Inflammatory macrophage (primary cell): ENCODE results near the gene HSD17B12.
"Not testable (repeated sequence)": the region's sequence is repeated elsewhere in the genome, so short reads cannot be mapped to it uniquely, and the experiment has no call there.

Source experiments
- DNase-seq, 2 donors: peaks; one replicate each; pipeline ENCODE4 v3.0.0-alpha.2; 2020 to 2022
- total RNA-seq, 18 experiments: gene quantifications; one replicate each; lab custom pipeline; 2026; ENCODE audit warnings: mixed read lengths in 6 of 18, inconsistent platforms in 2 of 18; lab: John Stamatoyannopoulos, UW

The HSD17B12 gene
- 96.2 to 340 (median 157) reads per million in 18 experiments for total RNA-seq

- peak; percentile 99 for DNase-seq
Measured at GRCh38 chr11:43680521-43681400, at the start of gene HSD17B12. Gene HSD17B12 (plus strand): TSS chr11:43680738. CDS start chr11:43680828, 90 bp downstream.

- no peak for DNase-seq
Measured at GRCh38 chr11:43631732-43632131, 48.8 kb upstream of the HSD17B12 start.

- no peak for DNase-seq
Measured at GRCh38 chr11:43632181-43632580, 48.4 kb upstream of the HSD17B12 start.

GRCh38 chr11:43638717-43639116, 41.8 kb upstream of the HSD17B12 start:
- no peak for DNase-seq

- no peak for DNase-seq
Measured at GRCh38 chr11:43639224-43639623, 41.3 kb upstream of the HSD17B12 start.

- no peak for DNase-seq
Measured at GRCh38 chr11:43639920-43640319, 40.6 kb upstream of the HSD17B12 start.

GRCh38 chr11:43643898-43644620, 36.5 kb upstream of the HSD17B12 start:
- DNase-seq = peak; percentile 65 to 84

GRCh38 chr11:43644621-43645299, 35.8 kb upstream of the HSD17B12 start:
- DNase-seq = peak; percentile 28 to 54

- no peak for DNase-seq
Measured at GRCh38 chr11:43646767-43647166, 33.8 kb upstream of the HSD17B12 start.

- no peak for DNase-seq
Measured at GRCh38 chr11:43648888-43649287, 31.6 kb upstream of the HSD17B12 start.

- no peak for DNase-seq
Measured at GRCh38 chr11:43649501-43649900, 31.0 kb upstream of the HSD17B12 start.

GRCh38 chr11:43649921-43650320, 30.6 kb upstream of the HSD17B12 start:
- DNase-seq = no peak

- DNase-seq = not testable (repeated sequence)
Measured at GRCh38 chr11:43663018-43663417, 17.5 kb upstream of the HSD17B12 start.

- DNase-seq = no peak
Measured at GRCh38 chr11:43664295-43664694, 16.2 kb upstream of the HSD17B12 start.

GRCh38 chr11:43671284-43671683, 9.3 kb upstream of the HSD17B12 start:
- DNase-seq = not testable (repeated sequence)

- no peak for DNase-seq
Measured at GRCh38 chr11:43674560-43674959, 6.0 kb upstream of the HSD17B12 start.

GRCh38 chr11:43676933-43677332, 3.6 kb upstream of the HSD17B12 start:
- no peak for DNase-seq

GRCh38 chr11:43681401-43681942, 934 bp downstream of the HSD17B12 start:
- peak in 1 of 2 donors; percentile 39 for DNase-seq

GRCh38 chr11:43682081-43682480, 1.5 kb downstream of the HSD17B12 start:
- peak; percentile 63 to 76 for DNase-seq

- no peak for DNase-seq
Measured at GRCh38 chr11:43685440-43685839, 4.9 kb downstream of the HSD17B12 start.

- no peak for DNase-seq
Measured at GRCh38 chr11:43686207-43686606, 5.7 kb downstream of the HSD17B12 start.

GRCh38 chr11:43687120-43687791, 6.7 kb downstream of the HSD17B12 start:
- peak in 1 of 2 donors; percentile 10 for DNase-seq
